Activated naive CD8-positive, alpha-beta T cell (primary cell): Measurements from ENCODE around the gene TMPO.
"Not testable (repeated sequence)": the region's sequence is repeated elsewhere in the genome, so short reads cannot be mapped to it uniquely, and the experiment has no call there.

Source experiments
- H3K27ac Mint-ChIP-seq: one replicate; pipeline ENCODE4 v1.8.0; 2021; ENCODE audit warnings: mixed read lengths
- H3K27me3 Mint-ChIP-seq: one replicate; pipeline ENCODE4 v1.8.0; 2021; ENCODE audit warnings: mixed read lengths
- H3K36me3 Mint-ChIP-seq: one replicate; pipeline ENCODE4 v1.8.0; 2021; ENCODE audit warnings: mixed read lengths
- H3K4me1 Mint-ChIP-seq: one replicate; pipeline ENCODE4 v1.8.0; 2021; ENCODE audit warnings: low read depth, mixed read lengths
- H3K4me3 Mint-ChIP-seq: one replicate; pipeline ENCODE4 v1.8.0; 2021; ENCODE audit warnings: mild to moderate bottlenecking, mixed read lengths
- H3K9me3 Mint-ChIP-seq: one replicate; pipeline ENCODE4 v1.8.0; 2021; ENCODE audit warnings: low read depth, mixed read lengths

Gene TMPO

DNA sequence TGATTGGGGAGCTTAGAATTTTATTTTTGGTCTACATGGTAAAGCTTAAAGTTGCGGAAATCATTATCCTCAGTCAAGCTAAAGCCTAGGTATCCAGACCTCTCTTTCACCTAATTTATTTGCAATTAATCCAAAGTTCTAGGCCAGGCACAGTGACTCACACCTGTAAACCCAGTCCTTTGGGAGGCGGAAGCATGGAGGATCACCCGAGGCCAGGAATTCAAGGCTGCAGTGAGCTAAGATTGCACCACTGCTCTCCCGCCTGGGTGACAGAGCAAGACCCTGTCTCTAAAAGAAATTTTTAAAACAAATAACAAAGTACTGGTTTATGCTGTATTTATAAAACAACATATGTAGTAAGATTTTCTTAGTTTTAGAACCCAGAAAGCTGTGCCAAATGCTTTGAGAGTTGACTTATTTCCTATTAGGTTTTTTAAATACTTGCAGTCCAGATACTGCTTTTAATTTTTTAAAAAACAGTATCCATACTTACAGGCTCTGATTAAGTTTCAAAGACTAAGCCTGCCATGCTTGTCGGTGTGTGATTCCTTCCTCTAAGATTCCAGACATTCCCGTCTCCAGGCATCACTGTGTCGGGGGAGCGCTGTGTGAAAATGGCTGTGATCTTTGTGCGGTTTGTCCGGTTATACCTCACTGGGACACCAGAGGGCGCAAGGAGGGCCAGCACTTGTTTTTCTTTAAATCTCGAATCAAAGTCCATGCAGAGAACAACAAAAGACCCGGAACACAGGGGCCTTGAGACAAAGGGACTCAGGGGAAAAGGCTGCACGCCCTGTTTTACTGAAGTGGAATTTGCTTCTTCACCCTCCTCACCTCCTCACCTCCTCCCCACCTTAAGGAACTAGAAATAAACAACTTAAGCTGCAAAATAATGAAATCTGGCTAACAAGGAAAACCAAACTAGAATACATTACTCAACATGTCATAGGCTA lies 24.6 kb upstream of the TMPO start:
- peak overlapping the region; percentile 43 for H3K4me3 Mint-ChIP-seq
- no peaks in the 10 kb centered on the region for H3K27me3 Mint-ChIP-seq
- H3K36me3 Mint-ChIP-seq = no peaks in the 10 kb centered on the region
- peak overlapping the region; percentile 68 for H3K27ac Mint-ChIP-seq
- peaks cover 5% of the 10 kb centered on the region for H3K4me1 Mint-ChIP-seq
- no peaks in the 10 kb centered on the region for H3K9me3 Mint-ChIP-seq

DNA sequence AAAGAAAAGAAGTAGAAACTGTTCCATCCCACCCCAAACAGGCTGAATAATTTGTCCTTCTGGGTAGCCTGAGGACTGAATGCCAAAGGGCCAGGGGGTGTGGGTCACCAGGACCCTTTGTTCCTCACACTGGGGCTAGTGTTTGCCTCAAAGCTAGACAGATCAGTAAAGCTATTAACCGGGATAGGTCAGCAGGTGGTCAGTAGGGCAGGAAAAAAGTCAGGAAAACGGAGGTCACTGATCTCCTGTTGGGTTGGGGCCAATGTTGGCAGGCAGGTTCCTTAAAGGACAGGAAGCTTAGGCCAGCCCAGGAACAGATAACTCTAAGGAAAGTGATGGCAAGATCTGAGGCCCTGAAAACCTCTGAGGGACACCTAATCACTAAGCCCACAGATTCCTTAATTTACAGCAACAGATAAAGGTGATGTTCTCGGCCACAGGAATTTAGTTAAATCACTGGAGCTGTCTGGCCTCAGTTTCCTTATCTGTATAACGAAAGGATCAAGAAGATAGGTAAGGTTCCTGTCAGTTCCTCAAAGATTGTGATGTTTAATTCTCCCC lies 22.7 kb upstream of the TMPO start:
- H3K9me3 Mint-ChIP-seq = no peaks in the 10 kb centered on the region
- peaks cover 5% of the 10 kb centered on the region for H3K4me1 Mint-ChIP-seq
- H3K27ac Mint-ChIP-seq = no peak overlapping the region
- H3K4me3 Mint-ChIP-seq = no peak overlapping the region
- H3K27me3 Mint-ChIP-seq = no peaks in the 10 kb centered on the region
- H3K36me3 Mint-ChIP-seq = no peaks in the 10 kb centered on the region

DNA sequence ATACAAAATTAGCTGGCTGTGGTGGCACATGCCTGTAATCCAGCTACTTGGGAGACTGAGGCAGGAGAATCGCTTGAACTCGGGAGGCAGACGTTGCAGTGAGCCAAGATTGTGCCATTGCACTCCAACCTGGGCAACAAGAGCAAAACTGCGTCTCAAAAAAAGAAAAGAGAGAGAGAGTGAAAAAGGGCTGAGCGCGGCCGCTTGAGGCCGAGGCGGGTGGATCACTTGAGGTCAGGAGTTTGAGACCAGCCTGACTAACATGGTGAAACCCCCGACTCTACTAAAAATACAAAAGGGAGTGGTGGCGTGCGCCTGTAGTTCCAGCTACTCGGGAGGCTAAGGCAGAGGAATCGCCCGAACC lies 14.1 kb upstream of the TMPO start:
- not testable (repeated sequence) for H3K9me3 Mint-ChIP-seq, H3K36me3 Mint-ChIP-seq, H3K27me3 Mint-ChIP-seq, H3K27ac Mint-ChIP-seq
- peaks cover 20% of the 10 kb centered on the region for H3K4me1 Mint-ChIP-seq
- peak overlapping the region; percentile 68 for H3K4me3 Mint-ChIP-seq

DNA sequence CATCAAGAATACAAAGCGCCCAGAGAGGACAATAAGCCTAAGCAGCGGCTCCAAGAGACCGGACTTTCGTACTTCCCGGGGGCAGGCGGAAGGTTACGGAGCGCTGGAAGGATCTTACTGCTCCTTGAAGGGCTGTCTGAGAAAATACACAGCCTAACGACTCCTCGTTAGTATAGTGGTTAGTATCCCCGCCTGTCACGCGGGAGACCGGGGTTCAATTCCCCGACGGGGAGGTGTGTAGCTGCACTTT lies 12.1 kb upstream of the TMPO start:
- no peaks in the 10 kb centered on the region for H3K36me3 Mint-ChIP-seq
- no peaks in the 10 kb centered on the region for H3K9me3 Mint-ChIP-seq
- peaks cover 20% of the 10 kb centered on the region for H3K4me1 Mint-ChIP-seq
- H3K27ac Mint-ChIP-seq = peak overlapping the region; percentile 98
- H3K4me3 Mint-ChIP-seq = peak overlapping the region; percentile 94
- H3K27me3 Mint-ChIP-seq = no peaks in the 10 kb centered on the region

DNA sequence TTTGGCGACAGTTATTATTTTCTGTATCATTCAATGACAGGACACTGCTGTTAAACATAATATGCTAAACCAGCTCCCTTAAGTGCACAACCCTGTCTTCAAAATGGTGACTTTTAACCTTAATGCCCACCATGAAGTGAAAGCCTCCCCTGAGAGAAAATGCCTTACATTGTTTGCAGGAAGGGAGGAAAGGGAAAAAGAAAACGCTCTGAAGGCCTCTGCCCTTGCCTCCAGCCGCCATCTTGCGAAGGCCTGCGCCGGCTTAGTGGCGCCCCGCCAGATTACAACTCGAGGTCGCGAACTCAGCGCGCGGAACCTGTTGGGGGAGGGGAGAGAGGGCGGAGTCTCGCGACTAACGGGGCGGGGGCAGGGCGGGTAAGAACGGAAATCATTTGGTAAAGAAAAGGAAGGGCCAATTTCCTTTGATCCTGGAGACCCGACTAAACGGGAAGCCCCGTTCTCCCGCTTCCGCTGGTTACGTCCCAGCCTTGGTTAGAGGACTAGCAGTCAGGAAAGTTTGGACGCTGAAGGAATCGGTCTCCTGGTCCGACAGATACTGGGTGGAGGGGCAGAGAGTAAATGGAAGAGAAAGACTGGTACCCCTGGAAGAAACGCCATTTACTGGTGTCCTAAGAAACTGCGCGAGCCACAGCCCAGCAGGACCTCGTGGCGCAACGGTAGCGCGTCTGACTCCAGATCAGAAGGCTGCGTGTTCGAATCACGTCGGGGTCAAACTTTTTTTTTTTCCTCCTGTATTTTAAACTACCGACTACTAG lies 11.6 kb upstream of the TMPO start:
- Mint-ChIP-seq H3K4me1 (peaks cover 20% of the 10 kb centered on the region), H3K9me3 (no peaks in the 10 kb centered on the region), H3K27ac (peak overlapping the region; percentile 98), H3K4me3 (peak overlapping the region; percentile 94), H3K27me3 (no peaks in the 10 kb centered on the region), H3K36me3 (no peaks in the 10 kb centered on the region)

DNA sequence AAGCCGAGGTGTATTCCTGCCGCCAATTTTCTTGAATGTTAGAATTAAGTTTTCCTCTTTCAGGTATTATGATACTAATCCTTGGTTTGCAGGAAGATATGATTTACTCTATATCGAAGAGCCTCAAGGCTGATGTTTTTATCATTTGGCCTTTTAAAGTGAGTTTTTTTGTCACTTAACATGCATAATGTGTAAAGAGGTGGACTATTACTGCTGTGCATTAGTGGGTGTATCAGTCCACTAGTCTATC lies 11.1 kb upstream of the TMPO start:
- peak overlapping the region; percentile 94 for H3K4me3 Mint-ChIP-seq
- H3K9me3 Mint-ChIP-seq = no peaks in the 10 kb centered on the region
- peaks cover 23% of the 10 kb centered on the region for H3K4me1 Mint-ChIP-seq
- H3K27me3 Mint-ChIP-seq = no peaks in the 10 kb centered on the region
- H3K36me3 Mint-ChIP-seq = no peaks in the 10 kb centered on the region
- H3K27ac Mint-ChIP-seq = peak overlapping the region; percentile 98

DNA sequence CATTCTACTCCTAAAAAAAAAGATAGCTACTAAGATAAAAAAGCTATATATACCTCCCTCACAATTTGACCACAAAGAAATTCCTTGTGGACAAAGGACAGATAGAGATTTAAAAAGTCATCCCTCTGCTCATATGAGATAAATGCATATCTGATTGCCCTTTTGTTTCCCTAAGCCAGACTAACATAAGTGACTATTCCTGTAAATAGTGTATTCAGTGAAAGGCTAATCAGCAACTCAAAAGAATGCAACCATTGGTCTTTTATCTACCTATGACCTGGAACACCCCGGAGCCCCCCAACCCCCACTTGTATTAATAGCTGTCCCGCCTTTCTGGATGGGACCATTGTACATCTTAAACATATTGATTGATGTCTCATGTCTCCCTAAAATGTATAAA lies 6.3 kb upstream of the TMPO start:
- Mint-ChIP-seq H3K4me3 (no peak overlapping the region), H3K36me3 (no peaks in the 10 kb centered on the region), H3K27ac (no peak overlapping the region), H3K4me1 (peaks cover 32% of the 10 kb centered on the region), H3K9me3 (no peaks in the 10 kb centered on the region), H3K27me3 (no peaks in the 10 kb centered on the region)

DNA sequence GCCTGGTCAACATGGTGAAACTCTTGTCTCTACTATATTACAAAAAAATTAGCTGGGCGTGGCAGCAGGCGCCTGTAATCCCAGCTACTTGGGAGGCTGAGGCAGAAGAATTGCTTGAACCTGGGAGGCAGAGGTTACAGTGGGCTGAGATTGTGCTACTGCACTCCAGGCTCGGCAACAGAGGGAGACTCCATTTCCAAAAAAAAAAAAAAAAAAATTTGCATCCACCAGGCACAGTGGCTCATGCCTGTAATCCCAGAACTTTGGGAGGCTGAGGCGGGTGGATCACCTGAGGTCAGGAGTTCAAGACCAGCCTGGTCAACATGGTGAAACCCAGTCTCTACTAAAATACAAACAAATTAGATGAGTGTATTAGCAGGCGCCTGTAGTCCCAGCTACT lies 3.6 kb upstream of the TMPO start:
- H3K9me3 Mint-ChIP-seq, H3K27ac Mint-ChIP-seq, H3K36me3 Mint-ChIP-seq, H3K27me3 Mint-ChIP-seq, H3K4me3 Mint-ChIP-seq: not testable (repeated sequence)
- peaks cover 29% of the 10 kb centered on the region for H3K4me1 Mint-ChIP-seq

DNA sequence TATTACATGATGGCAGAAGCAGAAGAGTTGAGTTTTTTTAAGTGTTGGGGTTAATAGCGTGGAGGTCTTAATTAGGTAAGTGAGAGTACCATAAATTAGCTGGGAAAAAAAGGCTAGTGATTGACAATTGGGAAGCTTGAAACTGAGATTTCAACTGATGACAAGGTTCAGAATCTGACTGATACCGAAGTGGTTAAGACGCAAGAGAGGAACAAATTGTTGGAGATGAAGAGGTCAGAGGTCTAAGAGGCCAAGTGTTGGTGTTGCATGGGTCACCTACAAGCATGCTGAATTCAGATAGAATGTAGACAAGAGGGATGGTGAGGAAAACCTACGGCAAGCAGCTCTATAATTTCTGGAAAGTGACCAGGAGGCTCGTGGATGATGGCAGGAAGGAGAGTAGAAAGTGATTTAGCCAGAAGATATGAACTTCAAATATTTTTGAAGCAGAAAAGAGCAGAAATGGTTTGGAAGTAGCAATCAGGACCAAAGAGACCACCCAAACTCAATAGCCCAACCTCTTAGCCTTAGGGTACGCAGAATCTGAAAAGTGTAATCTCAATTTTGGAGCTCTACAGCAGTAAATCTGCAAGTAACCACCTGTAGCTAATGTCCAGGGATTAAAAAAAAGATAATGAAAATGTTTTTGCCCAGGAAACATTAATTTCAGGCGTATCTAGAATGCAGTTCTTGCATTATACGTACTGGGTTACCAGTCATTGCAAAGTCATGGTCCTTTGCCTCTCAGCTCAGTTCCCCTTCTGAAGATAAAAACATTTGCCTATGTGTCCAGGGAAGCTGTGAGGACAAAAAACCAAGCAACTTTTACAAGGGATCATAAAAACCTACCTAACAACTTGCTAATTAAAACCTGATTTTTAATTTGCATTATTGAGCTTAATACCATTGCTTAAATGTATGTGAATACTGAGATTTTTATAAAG lies 1.7 kb upstream of the TMPO start:
- Mint-ChIP-seq H3K27me3 (no peaks in the 10 kb centered on the region), H3K4me3 (peak overlapping the region; percentile 95), H3K27ac (peak overlapping the region; percentile 95), H3K4me1 (peaks cover 36% of the 10 kb centered on the region), H3K9me3 (no peaks in the 10 kb centered on the region), H3K36me3 (peaks cover 2% of the 10 kb centered on the region)

DNA sequence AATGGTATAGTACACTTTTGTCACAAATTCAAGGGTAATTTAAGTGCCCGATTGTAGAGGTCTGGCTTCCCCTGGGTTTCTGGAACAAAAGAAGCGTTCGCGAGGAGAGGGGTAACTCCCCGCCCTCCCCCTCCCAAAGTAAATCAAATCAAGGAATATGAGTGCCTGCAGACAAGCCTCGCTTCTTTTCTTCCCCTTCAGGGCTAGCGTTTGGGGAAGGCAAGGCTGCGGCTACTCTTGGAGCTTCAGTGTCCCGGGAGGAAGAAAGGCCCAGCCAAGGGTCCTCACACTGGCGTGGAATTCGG lies 456 bp upstream of the TMPO start:
- peaks cover 42% of the 10 kb centered on the region for H3K4me1 Mint-ChIP-seq
- peaks cover 2% of the 10 kb centered on the region for H3K36me3 Mint-ChIP-seq
- H3K27me3 Mint-ChIP-seq = no peaks in the 10 kb centered on the region
- peak overlapping the region; percentile 95 for H3K27ac Mint-ChIP-seq
- peak overlapping the region; percentile 95 for H3K4me3 Mint-ChIP-seq
- no peaks in the 10 kb centered on the region for H3K9me3 Mint-ChIP-seq

DNA sequence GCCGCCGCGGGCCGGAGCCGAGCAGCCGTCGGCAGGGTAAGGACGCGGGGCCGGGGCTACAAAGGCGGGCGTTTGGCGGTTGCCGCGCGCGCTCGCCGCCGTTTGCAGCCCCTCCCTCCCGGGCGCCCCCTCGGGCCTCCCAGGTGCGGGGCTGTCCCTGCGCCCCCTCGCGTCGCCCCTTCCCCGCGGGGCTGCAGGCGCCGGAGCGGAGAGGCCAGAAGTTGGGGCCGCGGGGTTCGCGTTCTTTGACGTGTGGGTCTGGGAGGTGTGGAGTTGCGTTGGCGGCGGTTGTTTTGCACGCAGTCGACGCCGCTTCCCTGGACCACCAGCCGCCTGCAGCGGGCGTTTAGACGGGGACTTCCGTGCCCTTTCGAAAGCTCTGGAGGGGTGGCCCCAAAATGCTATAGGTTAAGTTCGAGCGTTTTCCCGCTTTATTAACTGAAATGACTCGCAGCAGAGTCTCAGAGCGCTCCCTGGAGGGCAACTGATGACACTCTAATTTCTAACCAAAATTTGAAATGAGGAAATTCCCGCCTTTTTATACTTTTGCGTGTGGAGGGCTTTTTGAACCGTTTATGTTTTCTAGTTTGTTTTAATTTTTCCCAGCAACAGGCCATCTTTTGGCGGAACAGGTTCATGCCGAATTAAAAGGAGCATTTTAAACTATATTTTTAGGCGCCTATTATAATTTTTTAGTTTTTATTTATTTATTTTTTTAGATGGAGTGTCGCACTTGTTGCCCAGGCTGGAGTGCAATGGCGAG lies 902 bp downstream of the TMPO start:
- Mint-ChIP-seq H3K4me3 (peak overlapping the region; percentile 95), H3K9me3 (no peaks in the 10 kb centered on the region), H3K27ac (peak overlapping the region; percentile 96), H3K4me1 (peaks cover 52% of the 10 kb centered on the region), H3K36me3 (peaks cover 2% of the 10 kb centered on the region), H3K27me3 (no peaks in the 10 kb centered on the region)

DNA sequence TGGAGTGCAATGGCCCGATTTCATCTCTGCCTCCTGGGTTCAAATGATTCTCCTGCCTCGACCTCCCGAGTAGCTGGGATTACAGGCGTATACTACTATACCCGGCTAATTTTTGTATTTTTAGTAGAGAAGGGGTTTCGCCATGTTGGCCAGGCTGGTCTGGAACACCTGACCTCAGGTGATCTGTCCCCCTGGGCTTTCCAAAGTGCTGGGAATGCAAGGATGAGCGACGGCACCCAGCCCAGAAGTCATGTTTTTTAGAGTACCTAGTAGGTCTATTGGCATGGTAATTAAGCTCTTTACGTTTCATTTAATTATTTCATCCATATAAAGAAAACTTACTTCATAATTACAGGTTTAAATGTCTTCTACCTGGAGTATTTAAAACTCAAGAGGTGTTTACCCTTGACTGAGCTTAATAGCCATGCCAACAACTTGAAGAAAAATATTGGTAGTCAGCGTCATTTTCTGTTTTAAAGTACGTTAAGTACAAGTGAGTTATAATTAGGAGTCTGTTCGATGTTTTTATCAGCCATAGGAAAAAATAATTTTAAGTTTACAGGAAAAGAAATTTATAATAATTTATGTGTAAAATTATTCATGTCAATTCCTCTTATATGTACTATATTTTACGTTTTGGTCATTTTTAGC lies 4.0 kb downstream of the TMPO start:
- H3K36me3 Mint-ChIP-seq = peaks cover 2% of the 10 kb centered on the region
- peak overlapping the region; percentile 95 for H3K4me3 Mint-ChIP-seq
- H3K9me3 Mint-ChIP-seq = no peaks in the 10 kb centered on the region
- peak overlapping the region; percentile 41 for H3K27ac Mint-ChIP-seq
- H3K27me3 Mint-ChIP-seq = no peaks in the 10 kb centered on the region
- peaks cover 52% of the 10 kb centered on the region for H3K4me1 Mint-ChIP-seq

DNA sequence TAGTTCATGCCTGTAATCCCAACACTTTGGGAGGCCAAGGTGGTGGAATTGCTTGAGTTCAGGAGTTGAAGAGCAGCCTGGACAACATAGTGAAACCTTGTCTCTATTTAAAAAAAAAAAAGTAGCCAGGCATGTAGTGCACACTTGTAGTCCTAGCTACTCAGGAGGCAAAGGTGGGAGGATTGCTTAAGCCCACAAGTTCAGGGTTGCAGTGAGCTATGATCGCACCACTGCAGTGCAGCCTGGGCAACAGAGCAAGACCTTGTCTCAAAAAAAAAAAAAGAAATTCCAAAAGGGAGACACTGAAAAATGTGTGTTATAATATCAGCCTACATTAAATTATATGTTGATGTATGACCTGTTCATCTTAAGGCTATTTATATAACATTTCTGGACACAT lies 14.7 kb downstream of the TMPO start:
- Mint-ChIP-seq H3K36me3 (no peaks in the 10 kb centered on the region), H3K4me1 (peaks cover 31% of the 10 kb centered on the region), H3K27me3 (no peaks in the 10 kb centered on the region), H3K4me3 (no peak overlapping the region), H3K27ac (no peak overlapping the region), H3K9me3 (no peaks in the 10 kb centered on the region)

DNA sequence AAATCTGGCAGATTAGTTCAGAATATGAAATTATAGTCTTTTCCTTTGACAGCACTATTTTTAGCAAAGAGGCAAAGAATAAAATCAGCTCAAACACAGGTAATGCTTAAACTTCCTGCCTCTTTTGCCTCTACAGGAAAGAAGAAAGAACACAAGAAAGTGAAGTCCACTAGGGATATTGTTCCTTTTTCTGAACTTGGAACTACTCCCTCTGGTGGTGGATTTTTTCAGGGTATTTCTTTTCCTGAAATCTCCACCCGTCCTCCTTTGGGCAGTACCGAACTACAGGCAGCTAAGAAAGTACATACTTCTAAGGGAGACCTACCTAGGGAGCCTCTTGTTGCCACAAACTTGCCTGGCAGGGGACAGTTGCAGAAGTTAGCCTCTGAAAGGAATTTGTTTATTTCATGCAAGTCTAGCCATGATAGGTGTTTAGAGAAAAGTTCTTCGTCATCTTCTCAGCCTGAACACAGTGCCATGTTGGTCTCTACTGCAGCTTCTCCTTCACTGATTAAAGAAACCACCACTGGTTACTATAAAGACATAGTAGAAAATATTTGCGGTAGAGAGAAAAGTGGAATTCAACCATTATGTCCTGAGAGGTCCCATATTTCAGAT lies 17.4 kb downstream of the TMPO start:
- Mint-ChIP-seq H3K36me3 (no peaks in the 10 kb centered on the region), H3K4me3 (no peak overlapping the region), H3K27ac (peak overlapping the region; percentile 41), H3K27me3 (no peaks in the 10 kb centered on the region), H3K9me3 (no peaks in the 10 kb centered on the region), H3K4me1 (peaks cover 26% of the 10 kb centered on the region)
